Activated CD8-positive, alpha-beta memory T cell treated with anti-CD3 and anti-CD28 coated beads, Interleukin-2, amount 10 ng/mL, durations not matched to agents 7 days and 5 days (primary cell): ENCODE data around the gene GLI1. TPM values are rescaled to one million over a fixed set of nuclear protein-coding genes. Genes with fewer than 3 reads are reported as not detected.

Source experiments
- ATAC-seq: fragments of 150-1000 bp; cut with Tn5 transposase; one replicate; pipeline ENCODE4 v1.10.0; 2021; ENCODE audit warnings: moderate library complexity
- CTCF ChIA-PET: fragments of 350-600 bp; sonication (Branson Sonifier 250); formaldehyde crosslinking; loops from one replicate; lab custom pipeline; 2021; ENCODE audit warnings: antibody characterized with exemption; lab: Charles Lee
- DNase-seq: peaks from one replicate; pipeline ENCODE4 v3.0.0-alpha.2; 2020
- H3K27ac Mint-ChIP-seq: one replicate; pipeline ENCODE4 v1.8.0; 2021; ENCODE audit warnings: mild to moderate bottlenecking, mixed read lengths
- H3K27me3 Mint-ChIP-seq: one replicate; pipeline ENCODE4 v1.8.0; 2021; ENCODE audit warnings: mixed read lengths
- H3K36me3 Mint-ChIP-seq: one replicate; pipeline ENCODE4 v1.8.0; 2021; ENCODE audit warnings: mild to moderate bottlenecking, mixed read lengths
- H3K4me1 Mint-ChIP-seq: one replicate; pipeline ENCODE4 v1.8.0; 2021; ENCODE audit warnings: mixed read lengths
- H3K4me3 Mint-ChIP-seq: one replicate; pipeline ENCODE4 v1.8.0; 2021; ENCODE audit warnings: mild to moderate bottlenecking, moderate library complexity, mixed read lengths
- H3K9me3 Mint-ChIP-seq: one replicate; pipeline ENCODE4 v1.8.0; 2022; ENCODE audit warnings: low read depth, mixed read lengths
- total RNA-seq, 2 experiments: library from RNA; stranded (reverse); gene quantifications; one replicate each; pipeline ENCODE4 v1.2.3, GENCODE V29; 2021

GLI1 gene
- total RNA-seq, 2 experiments from 2014 or later, result 0.52 to 0.53 TPM

DNA sequence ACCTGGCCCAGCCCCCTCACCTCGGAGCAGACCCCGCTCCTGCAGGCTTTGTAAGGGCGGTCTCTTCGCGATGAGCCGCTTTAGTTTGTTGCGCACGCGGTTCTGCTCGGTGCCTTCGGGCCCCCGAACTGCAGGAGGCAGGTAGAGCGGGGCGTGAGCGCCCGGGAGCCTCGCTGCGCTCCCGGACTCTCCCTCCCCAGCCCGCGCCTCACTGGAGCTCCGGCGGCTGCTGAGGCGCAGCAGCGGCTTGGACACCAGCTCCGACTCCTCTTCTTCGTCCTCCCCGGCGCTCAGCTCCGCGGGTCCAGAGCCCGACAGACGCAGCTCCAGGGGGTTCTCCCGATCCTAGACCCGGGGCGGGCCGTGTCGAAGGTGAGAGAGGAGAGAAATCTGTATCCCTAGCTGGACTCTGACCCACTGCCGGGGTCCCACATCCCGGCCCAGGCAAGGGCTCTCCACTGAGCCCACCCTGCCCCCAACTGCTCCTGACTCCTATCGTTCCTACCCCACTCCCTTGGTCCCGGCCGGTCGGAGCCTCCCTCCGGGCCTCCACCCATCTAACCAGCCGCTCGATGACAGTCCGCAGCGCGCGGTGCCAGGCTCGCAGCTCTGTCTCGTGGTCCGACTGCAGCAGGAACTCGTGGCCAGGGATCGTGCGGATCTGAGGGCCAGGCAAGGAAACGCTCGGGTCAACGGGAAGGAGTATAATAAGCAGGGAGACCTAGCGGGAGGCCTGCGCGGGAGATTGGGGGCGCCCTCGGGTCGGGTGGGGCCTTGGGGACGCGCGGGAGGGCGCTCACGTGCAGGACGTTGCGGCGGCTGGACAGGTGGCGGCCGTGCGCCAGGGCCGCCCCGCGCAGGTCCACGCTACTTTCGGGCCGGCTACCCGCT is 15.9 kb downstream of the GLI1 start:
- no peaks in the 10 kb centered on the region for H3K27me3 Mint-ChIP-seq
- no peaks in the 10 kb centered on the region for H3K9me3 Mint-ChIP-seq
- DNase-seq (no peak), ATAC-seq (no peak)
- H3K4me3 Mint-ChIP-seq, result peak overlapping the region; percentile 89
- CTCF ChIA-PET, result interaction anchor here (0.7 to 12.4 kb wide), 15 partner anchors 10 to 233 kb away, joined by 3 to 193 read pairs (median 5); partner anchors contain the start of genes GLI1 and MARS1
- peaks cover 55% of the 10 kb centered on the region for H3K4me1 Mint-ChIP-seq
- peaks cover 52% of the 10 kb centered on the region for H3K36me3 Mint-ChIP-seq
- H3K27ac Mint-ChIP-seq, result peak overlapping the region; percentile 54

GRCh38 chr12:57476162-57476992 is 16.8 kb downstream of the GLI1 start:
- DNase-seq (peak; percentile 89), ATAC-seq (peak; percentile 25)
- Mint-ChIP-seq H3K27ac (peak overlapping the region; percentile 100), H3K36me3 (peaks cover 52% of the 10 kb centered on the region), H3K27me3 (no peaks in the 10 kb centered on the region), H3K9me3 (no peaks in the 10 kb centered on the region), H3K4me3 (peak overlapping the region; percentile 89), H3K4me1 (peaks cover 62% of the 10 kb centered on the region)
- CTCF ChIA-PET, result interaction anchor here (0.5 to 12.4 kb wide), 20 partner anchors 10 to 236 kb away, joined by 3 to 193 read pairs (median 4); partner anchors contain the start of genes GLI1, MARS1 and OS9

- no peak for DNase-seq
- peak overlapping the region; percentile 100 for H3K27ac Mint-ChIP-seq
- H3K27me3 Mint-ChIP-seq, result no peaks in the 10 kb centered on the region
- H3K9me3 Mint-ChIP-seq, result no peaks in the 10 kb centered on the region
- no peak for ATAC-seq
- CTCF ChIA-PET, result interaction anchor here (0.5 to 12.4 kb wide), 22 partner anchors 10 to 265 kb away, joined by 3 to 193 read pairs (median 4); partner anchors contain the start of genes GLI1, MARS1 and OS9
- H3K4me3 Mint-ChIP-seq, result peak overlapping the region; percentile 89
- H3K36me3 Mint-ChIP-seq, result peaks cover 48% of the 10 kb centered on the region
- H3K4me1 Mint-ChIP-seq, result peaks cover 66% of the 10 kb centered on the region
These were observed 17.6 kb downstream of the GLI1 start for GRCh38 chr12:57476993-57477709.

GRCh38 chr12:57477710-57478681 is 18.4 kb downstream of the GLI1 start:
- Mint-ChIP-seq H3K27me3 (no peaks in the 10 kb centered on the region), H3K27ac (peak overlapping the region; percentile 100), H3K9me3 (no peaks in the 10 kb centered on the region), H3K4me3 (peak overlapping the region; percentile 89), H3K4me1 (peaks cover 61% of the 10 kb centered on the region), H3K36me3 (peaks cover 41% of the 10 kb centered on the region)
- DNase-seq (peak; percentile 73), ATAC-seq (peak; percentile 51)
- CTCF ChIA-PET, result interaction anchor here (0.8 to 12.4 kb wide), 16 partner anchors 9 to 264 kb away, joined by 3 to 193 read pairs (median 5); partner anchors contain the start of genes GLI1, MARS1 and OS9

DNA sequence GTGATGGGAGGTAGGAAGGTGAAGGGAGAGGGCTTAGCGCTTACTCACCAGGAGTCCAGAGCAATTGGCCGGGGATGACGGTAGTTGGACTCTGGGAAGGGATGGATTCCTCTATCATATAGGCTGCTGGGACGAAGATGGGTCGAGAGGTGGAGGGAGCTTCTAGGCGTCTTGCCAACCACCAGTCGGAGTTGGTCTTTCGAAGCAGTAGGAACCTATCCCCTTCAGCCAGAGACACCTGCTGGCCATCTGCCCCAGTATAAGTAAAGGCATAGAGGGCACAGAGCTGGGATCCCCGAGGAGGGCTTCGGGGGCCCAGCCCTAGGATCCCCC is 19.4 kb downstream of the GLI1 start:
- peak overlapping the region; percentile 89 for H3K4me3 Mint-ChIP-seq
- peaks cover 36% of the 10 kb centered on the region for H3K36me3 Mint-ChIP-seq
- H3K27ac Mint-ChIP-seq, result peak overlapping the region; percentile 100
- DNase-seq (peak; percentile 60), ATAC-seq (peak; percentile 3)
- CTCF ChIA-PET, result interaction anchor here (1.3 to 12.4 kb wide), 4 partner anchors 17 to 240 kb away, joined by 3 to 193 read pairs (median 4); partner anchors contain the start of gene GLI1
- peaks cover 59% of the 10 kb centered on the region for H3K4me1 Mint-ChIP-seq
- no peaks in the 10 kb centered on the region for H3K27me3 Mint-ChIP-seq
- no peaks in the 10 kb centered on the region for H3K9me3 Mint-ChIP-seq

DNA sequence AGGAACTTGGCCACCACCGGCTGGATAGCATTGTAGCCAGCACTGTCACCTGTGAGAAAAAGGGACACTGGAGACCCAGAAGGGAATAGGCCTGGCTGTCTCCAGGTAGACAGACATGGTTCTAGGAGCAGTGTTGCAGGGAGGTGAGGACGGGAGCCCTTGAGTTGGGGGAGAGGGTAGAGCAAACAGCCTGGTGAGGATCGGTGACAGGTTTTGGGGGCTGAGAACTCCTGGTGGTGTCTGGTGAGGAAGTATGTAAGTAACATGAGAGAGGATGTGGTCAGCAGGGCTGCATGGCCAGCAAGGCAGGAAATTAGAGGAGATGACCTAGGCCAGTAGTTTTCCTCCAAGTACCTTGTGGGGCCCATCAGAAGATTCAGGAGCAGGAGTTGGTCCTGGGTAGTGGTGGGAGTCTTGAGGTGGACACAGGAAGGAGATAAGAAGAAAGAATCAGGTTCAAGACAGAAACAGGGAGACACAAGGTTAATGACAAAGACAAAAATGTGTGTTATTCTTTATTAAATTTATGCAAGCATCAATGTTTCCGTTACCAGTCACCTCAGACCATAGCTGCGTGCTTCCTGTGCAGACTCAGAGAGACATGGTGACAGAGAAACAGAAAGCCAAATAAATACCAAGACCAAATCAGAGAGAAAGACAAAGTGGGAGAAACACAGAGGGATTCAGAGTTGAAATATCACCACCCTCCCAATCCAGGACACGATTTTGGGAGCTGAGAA is 20.0 kb downstream of the GLI1 start, which contains the start of gene ARHGAP9:
Gene ARHGAP9 (minus strand): TSS at position 491 of the 740 bp plus-strand sequence. CDS start 460 bp downstream, at position 31.
- peak within 1 kb of the TSS; percentile 100 for H3K27ac Mint-ChIP-seq
- H3K4me3 Mint-ChIP-seq, result peak within 1 kb of the TSS; percentile 89
- H3K9me3 Mint-ChIP-seq, result no peaks in the 10 kb centered on the region
- ATAC-seq, result peak; percentile 60
- H3K36me3 Mint-ChIP-seq, result peaks cover 30% of the 10 kb centered on the region
- no peaks in the 10 kb centered on the region for H3K27me3 Mint-ChIP-seq
- CTCF ChIA-PET, result interaction anchor here (0.8 to 12.4 kb wide), 7 partner anchors 10 to 240 kb away, joined by 3 to 193 read pairs (median 4); partner anchors contain the start of gene GLI1
- peaks cover 53% of the 10 kb centered on the region for H3K4me1 Mint-ChIP-seq
- DNase-seq, result peak; percentile 85

DNA sequence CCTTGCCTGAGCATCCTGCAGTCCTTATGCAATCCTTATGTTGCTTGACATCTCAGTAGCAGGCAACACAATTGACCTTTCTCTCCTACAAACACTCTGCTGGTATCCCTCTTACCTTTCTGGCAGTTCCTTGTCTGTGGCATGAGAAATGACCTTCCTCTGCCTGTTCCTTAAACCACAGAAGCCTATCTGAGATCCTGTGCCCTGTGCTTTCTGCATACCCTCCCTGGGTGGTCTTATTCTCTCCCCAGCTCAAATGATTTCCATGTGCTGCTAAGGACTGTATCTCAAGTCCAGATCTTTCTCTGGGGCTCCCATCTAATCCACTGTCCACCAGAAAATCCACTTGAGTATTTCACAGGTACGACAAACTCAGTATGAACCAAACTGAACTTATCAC is 22.1 kb downstream of the GLI1 start:
- Mint-ChIP-seq H3K4me3 (no peak overlapping the region), H3K9me3 (no peaks in the 10 kb centered on the region), H3K36me3 (peaks cover 17% of the 10 kb centered on the region), H3K27ac (peak overlapping the region; percentile 100), H3K27me3 (no peaks in the 10 kb centered on the region), H3K4me1 (peaks cover 41% of the 10 kb centered on the region)
- ATAC-seq (no peak), DNase-seq (no peak)
- CTCF ChIA-PET, result interaction anchor here (0.7 to 12.4 kb wide), 2 partner anchors 19 to 65 kb away, joined by 3 to 193 read pairs; partner anchors contain the start of gene GLI1

DNA sequence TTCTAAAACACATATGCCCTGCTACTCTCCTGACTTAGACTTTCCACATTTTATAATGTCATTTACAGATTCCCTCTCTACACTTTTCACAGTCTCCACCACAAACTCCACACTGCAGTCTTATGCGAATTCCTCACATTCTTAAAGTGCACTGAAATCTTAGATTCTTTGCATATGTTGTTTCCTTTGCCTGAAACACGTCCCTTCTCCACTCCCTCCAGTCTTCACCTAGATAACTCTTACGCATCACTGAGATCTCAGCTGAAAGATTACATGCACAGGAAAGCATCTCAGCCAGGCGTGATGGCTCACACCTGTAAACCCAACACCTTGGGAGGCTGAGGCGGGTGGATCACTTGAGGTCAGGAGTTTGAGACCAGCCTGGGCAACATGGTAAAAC is 23.9 kb downstream of the GLI1 start:
- H3K4me3 Mint-ChIP-seq, result no peak overlapping the region
- H3K4me1 Mint-ChIP-seq, result peaks cover 44% of the 10 kb centered on the region
- DNase-seq (no peak), ATAC-seq (no peak)
- CTCF ChIA-PET, result interaction anchor here (0.8 to 12.4 kb wide), 2 partner anchors 14 to 21 kb away, joined by 3 to 193 read pairs; partner anchors contain the start of gene GLI1
- H3K9me3 Mint-ChIP-seq, result no peaks in the 10 kb centered on the region
- peaks cover 7% of the 10 kb centered on the region for H3K36me3 Mint-ChIP-seq
- no peaks in the 10 kb centered on the region for H3K27me3 Mint-ChIP-seq
- H3K27ac Mint-ChIP-seq, result no peak overlapping the region

- CTCF ChIA-PET, result interaction anchor here (0.6 to 2.7 kb wide), 5 partner anchors 8 to 148 kb away, joined by 3 to 12 read pairs (median 3); partner anchors contain the start of gene B4GALNT1
- H3K4me3 Mint-ChIP-seq, result no peak overlapping the region
- H3K36me3 Mint-ChIP-seq, result peaks cover 25% of the 10 kb centered on the region
- no peaks in the 10 kb centered on the region for H3K9me3 Mint-ChIP-seq
- H3K27ac Mint-ChIP-seq, result no peak overlapping the region
- ATAC-seq (no peak), DNase-seq (no peak)
- peaks cover 39% of the 10 kb centered on the region for H3K4me1 Mint-ChIP-seq
- no peaks in the 10 kb centered on the region for H3K27me3 Mint-ChIP-seq
These were observed 26.1 kb downstream of the GLI1 start for GRCh38 chr12:57485695-57486094.

GRCh38 chr12:57487055-57487596 is 27.5 kb downstream of the GLI1 start:
- no peaks in the 10 kb centered on the region for H3K27me3 Mint-ChIP-seq
- ATAC-seq (no peak), DNase-seq (no peak)
- CTCF ChIA-PET, result interaction anchor here (1.0 to 2.7 kb wide), 5 partner anchors 10 to 32 kb away, joined by 3 to 12 read pairs (median 4); partner anchors contain the start of gene GLI1
- peak overlapping the region; percentile 93 for H3K4me3 Mint-ChIP-seq
- peaks cover 36% of the 10 kb centered on the region for H3K4me1 Mint-ChIP-seq
- peaks cover 32% of the 10 kb centered on the region for H3K36me3 Mint-ChIP-seq
- H3K9me3 Mint-ChIP-seq, result no peaks in the 10 kb centered on the region
- peak overlapping the region; percentile 89 for H3K27ac Mint-ChIP-seq
